Loucy (cell line): Measurements from ENCODE around the gene UGT8.

Experiments
- EZH2phosphoT487 ChIP-seq: fragments of 200-600 bp; IDR thresholded peaks from 2 replicates; pipeline ENCODE4 v1.6.1; 2018; ENCODE audit warnings: antibody characterized with exemption, mild to moderate bottlenecking, moderate library complexity, borderline replicate concordance
- TF ChIP-seq, protein P1 (sequence below): fragments of 200-600 bp; sonication (generic); conservative IDR thresholded peaks from 2 replicates; pipeline ENCODE4 v1.5.1; 2014; ENCODE audit warnings: mild to moderate bottlenecking, antibody characterized with exemption, low read length

DNA sequence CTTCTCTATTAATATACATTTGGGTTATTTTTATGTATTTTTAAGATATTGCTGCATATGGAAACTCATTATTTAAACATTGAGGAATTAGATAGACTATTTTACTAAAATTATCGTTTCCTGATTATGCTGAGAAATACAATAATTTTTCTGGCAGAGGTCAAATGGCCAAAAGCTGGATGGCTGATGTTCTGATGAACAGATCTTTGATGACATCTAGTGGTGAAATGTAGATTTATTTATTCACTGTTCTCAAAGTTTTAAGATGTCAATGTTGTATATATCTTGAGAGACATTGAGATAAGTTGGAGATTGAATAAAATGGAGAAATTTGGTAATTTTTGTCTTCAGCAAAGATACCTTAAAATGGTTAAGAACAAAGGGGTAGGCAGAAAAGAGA lies 96.2 kb downstream of the UGT8 start:
- TF ChIP-seq, protein P1, sequence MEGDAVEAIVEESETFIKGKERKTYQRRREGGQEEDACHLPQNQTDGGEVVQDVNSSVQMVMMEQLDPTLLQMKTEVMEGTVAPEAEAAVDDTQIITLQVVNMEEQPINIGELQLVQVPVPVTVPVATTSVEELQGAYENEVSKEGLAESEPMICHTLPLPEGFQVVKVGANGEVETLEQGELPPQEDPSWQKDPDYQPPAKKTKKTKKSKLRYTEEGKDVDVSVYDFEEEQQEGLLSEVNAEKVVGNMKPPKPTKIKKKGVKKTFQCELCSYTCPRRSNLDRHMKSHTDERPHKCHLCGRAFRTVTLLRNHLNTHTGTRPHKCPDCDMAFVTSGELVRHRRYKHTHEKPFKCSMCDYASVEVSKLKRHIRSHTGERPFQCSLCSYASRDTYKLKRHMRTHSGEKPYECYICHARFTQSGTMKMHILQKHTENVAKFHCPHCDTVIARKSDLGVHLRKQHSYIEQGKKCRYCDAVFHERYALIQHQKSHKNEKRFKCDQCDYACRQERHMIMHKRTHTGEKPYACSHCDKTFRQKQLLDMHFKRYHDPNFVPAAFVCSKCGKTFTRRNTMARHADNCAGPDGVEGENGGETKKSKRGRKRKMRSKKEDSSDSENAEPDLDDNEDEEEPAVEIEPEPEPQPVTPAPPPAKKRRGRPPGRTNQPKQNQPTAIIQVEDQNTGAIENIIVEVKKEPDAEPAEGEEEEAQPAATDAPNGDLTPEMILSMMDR, result peak; percentile 77
- no peak for TF ChIP-seq EZH2phosphoT487
